GM18858 (cell line): ENCODE data around the gene NEMP2.

Source experiments
- ATAC-seq: cut with Tn5 transposase; IDR thresholded peaks from one replicate; pipeline ENCODE4 v1.9.1; 2021; ENCODE audit not compliant: unreplicated experiment

NEMP2 gene, protein sequence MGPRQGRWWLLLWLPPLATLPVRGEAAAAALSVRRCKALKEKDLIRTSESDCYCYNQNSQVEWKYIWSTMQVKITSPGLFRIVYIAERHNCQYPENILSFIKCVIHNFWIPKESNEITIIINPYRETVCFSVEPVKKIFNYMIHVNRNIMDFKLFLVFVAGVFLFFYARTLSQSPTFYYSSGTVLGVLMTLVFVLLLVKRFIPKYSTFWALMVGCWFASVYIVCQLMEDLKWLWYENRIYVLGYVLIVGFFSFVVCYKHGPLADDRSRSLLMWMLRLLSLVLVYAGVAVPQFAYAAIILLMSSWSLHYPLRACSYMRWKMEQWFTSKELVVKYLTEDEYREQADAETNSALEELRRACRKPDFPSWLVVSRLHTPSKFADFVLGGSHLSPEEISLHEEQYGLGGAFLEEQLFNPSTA

DNA sequence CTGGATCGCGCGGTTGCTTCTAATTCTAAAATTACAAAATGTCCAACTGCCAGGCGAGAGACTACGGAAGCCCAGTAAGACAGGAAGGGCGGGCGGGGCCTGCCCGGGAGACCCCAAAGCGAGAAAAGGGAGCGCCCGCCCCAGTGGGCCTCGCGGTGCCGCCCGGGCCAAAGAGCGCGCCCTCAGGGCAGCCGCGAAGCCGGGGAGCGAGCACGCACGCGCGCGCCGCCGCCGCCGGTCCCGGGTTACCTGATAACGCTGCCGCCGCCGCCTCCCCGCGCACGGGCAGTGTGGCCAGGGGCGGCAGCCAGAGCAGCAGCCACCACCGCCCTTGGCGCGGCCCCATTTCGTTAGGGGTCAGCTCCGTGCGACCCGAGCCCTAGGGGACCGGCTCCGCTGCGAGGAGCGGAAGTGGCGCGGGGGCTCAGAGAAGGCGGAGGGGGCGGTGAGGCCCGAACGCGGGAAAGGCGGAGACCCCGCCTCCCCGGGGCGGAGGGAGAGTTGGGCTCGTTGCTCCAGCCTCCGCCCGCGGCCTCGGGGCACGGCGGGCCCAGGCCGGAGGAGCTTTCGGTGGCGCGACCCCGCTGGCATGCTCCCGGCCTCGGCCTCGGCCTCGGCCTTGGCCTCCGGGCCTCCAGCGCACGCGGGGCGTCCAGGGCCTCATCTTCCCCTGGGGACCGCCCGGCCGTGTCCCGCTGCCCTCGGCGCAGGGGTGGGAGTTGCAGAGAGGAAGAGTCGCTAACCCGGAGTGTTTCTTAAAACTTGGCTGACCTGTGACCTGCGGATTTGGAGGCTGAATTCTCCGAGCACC lies at the start of gene NEMP2:
Gene NEMP2 (minus strand): TSS at position 413 of the 811 bp plus-strand sequence. CDS start 67 bp downstream, at position 346.
- ATAC-seq: peak; percentile 49

DNA sequence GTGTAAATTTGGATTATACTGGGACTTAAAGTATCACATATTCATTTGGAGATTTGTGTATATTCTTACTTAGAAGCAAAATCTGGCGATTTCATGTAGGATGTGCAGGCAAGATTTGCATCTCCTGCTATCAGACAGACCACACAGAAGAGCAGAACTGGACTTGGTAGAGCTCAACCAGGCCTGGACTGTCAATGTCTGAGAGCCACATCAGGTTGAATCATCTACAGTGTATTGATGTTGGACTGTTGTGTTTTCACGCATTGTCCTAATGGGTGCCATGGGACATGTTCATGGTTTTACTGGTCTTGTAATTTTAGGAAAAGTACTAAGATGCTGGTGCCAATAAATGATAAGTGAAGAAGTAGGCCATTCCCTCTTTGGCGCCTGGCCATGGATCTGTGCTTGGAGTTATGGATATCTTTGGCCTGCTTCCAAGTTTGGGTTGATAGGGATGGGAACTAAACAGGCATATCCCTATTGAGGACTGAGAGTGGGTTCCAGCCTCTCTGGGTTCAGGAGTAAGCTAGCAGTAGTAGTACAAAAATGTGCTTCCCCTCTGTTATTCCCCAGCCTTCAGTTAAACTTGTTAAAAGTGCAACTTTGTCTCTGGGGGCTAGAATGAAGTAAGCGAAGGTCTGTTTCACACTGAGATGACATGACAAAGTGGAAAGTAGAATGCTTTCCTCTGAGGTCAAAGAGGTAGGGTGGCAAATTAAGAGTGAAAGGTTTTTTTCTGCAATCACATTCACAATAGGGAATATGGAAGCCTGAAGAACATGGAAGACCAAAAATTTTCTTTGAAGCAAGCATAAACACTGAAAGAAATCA lies 49.2 kb upstream of the NEMP2 start:
- peak; percentile 66 for ATAC-seq

DNA sequence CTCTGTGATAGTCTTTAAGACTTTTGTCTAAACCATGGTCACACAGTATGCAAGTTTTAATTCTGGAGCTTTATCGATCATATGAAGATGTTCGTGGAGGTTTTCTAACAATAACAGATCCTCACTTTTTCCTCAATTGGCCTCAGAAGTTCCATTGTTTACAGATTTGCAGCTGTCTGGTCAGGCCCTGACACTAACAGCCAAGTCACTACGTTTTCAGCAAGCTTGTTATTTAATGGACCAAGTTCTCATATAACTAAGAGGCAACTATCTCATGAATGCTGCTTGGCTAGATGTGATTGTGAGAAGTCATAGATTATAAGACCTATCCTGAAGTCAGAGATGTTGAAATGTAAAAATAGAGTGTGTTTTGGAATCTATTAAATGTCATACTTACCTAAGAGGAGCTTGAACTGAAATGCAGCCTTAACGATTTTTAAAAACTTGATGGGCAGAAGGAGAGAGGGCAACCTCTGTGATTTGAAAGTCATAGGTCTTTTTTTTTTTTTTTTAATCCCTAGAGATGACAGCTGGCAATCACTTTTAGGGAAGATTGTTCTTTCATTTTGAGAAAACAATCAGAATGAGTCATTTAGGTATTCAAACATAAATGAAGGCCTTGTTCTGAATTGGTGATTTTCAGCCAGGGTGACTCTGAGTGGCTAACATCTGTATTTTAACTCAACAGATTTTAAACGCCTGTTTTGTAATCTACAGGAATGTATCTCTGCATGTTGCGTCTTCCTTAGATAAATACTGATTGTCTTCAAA lies 48.4 kb upstream of the NEMP2 start:
- ATAC-seq: peak; percentile 61

DNA sequence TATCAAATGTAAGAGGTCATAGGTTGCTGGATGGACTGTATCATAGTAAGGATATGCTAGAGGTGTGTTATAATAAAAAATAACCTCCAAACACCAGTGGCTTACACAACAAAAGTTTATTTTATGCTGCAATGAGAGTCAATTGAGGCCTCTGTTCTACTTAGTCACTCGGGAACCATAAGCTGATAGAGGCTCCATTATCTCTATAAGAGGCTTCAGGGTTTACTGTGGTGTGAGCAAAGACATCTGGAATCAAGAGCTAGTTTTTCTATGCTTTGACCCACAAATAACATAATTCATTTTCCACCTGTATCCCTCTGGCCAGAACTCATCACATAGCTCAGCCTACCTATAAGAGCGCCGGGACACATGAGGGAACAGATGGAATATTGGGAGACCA lies 47.5 kb upstream of the NEMP2 start:
- no peak for ATAC-seq

DNA sequence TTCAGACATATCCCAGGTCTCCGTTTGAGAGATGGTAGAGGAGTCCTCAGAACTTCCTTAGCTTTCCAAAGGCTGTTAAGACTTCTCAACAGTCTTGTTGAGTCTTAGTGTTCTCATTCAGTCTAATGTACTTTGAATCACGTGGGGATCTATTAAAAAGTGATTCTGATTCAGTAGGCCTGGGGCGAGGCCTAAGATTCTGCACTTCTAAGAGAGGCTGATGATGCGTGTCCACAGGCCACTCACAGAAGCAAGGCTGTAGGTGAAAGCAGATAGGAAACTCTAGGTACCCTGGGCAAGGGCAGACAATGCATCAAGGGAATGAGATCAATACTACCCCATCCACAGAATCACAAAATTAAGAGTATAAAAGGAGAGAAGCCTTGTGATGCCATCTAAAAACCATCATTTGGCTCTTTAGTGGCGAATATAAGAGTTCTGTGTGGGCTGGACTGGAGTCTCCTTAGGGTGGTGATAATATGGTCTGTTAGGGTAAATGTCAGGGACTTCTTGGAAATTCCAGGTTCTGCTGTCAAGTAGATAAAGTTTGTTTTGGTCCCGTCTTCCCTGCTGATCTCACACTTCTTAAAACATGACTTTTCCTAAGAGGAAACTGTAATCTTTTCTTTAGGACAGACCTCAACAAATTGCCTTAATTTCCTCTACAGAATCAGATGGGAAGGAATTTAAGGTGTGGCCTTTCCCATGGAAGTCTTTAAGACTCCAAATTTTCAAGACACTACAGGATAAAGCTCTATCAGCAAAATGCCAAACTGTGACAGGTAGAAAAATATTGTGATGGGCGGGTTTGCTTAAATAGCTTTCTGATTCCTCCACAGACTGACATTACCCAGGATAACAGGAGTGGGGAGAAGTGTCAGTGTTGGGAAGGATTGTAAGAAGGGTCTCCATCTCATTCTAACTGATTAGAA lies 45.7 kb upstream of the NEMP2 start:
- ATAC-seq: no peak

DNA sequence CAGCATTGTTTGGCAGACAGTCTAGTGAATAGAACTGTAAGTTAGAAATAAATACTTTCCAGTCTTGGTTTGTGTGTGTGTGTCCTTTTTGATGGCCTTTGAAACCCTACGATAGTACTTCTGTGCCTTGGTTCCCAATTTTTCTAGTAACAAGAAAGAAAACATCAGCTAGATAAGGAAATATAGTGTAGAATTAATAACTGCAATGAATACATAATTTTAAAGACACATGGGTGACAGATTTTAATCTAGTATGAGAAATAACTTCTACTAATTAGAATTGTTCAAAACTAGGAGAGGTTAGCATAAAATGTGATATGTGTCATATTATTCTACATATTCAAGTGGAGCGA lies 44.5 kb upstream of the NEMP2 start:
- ATAC-seq: no peak

DNA sequence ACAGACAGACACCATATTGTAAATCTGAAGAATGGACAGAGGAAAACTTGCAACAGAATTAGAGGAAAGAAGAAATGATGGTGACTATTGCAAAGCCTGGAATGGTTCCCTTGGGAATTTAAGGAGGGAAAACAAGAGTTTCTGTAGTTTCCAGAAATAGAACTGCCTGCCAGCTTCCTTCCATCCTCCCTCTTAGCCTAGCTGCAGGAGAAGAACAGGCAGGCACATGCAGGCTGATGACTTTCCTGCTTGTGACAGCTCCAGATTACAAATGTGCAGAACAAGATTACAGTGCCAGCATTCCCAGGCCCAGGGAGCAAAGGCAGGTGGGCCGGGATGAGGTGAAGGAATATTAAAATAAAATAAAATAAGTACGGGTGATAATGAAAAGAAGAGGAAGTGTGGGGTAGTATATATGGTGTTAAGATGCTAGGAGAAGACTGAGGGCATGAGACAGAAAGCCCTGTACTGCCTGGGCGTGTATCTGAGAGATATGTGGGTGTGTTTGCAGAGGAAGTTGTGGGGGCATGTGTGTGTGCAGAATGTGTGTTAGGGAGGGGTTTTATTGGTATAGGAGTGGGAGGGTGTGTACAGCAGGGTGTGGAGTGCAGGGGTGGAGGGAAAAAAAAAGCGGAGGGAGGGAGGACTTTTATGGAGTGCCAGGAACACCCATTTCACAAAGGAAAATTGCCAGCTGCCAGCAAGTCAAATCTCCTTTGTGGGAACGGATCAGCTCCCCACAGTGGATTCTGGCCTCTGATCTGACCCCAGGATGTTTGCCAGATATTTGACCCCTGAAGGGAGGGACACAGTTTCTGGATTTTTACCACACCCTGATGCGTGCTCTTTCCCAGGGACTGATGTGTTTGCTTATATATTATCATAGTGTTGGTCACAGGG lies 43.9 kb upstream of the NEMP2 start:
- ATAC-seq: no peak

DNA sequence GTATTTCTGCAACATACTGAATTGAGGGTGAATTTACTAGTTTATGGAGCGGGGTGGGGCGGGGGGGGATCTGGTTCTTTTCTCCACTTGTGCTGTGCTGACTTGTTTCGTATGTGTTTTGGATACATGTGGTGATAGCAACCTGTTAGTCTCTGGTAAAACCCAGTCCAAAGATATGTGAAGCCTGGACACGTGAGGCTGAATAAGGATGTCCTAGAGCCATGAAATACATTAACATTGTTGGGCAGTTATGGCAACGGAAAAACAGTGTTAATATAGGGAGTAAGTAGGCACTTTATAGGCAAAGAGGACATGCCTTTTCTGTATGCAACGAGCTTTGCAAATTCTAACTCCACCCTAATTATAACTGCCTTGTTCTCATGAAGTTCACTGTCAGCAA lies 42.1 kb upstream of the NEMP2 start:
- ATAC-seq: no peak

DNA sequence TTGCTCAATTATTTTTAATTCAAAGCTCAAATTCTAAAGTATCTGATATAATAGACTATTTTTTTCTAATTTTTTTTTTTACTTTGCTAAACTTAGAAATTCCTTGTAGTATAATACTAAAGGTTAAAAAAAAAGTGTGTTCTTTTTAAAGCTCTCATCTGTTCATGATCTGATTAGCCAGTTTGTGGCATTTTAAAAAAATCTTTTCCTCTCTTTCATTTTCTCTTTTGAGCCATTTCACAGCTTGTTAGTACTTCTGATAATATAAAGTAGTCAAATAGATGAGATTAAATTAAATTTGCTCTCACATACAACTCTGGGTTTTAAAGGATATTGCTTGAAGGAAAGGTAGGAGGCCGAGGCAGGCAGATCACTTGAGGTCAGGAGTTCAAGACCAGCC lies 40.7 kb upstream of the NEMP2 start:
- ATAC-seq: no peak

DNA sequence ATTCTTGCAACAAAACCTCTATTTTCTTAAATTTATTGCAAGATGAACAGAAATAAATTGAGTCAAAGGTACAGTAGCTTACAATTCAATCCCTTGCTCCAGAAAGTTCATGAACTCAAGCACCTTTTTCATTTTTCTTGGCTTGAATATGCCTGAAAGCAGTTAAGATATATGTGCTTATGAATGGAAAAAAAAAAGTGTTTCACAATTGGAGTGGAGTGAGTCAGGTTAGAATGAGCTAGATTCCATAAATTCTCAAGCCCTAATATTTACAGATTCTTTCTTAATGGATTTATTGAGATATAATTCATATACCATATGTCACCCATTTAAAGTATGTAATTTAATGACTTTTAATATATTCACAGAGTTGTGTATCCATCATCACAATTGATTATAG lies 39.6 kb upstream of the NEMP2 start:
- no peak for ATAC-seq

DNA sequence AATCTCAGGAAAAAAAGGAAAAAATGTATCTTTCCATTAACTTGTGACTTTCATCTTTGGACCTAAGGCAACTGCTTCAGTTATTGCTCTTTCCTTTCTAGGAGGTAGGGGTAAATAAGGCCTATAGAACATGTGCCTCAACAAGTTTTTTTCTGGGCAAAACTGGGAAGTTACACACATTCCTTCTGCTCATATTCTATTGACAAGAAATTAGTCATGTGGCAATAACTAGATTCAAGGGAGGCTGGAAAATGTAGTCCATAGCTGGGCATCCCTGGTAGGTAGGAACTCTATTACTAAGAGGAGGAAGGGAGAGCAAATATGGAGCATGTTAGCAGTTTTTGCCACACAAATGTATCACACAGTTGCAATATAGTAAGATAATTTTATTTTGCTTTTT lies 37.7 kb upstream of the NEMP2 start:
- no peak for ATAC-seq

DNA sequence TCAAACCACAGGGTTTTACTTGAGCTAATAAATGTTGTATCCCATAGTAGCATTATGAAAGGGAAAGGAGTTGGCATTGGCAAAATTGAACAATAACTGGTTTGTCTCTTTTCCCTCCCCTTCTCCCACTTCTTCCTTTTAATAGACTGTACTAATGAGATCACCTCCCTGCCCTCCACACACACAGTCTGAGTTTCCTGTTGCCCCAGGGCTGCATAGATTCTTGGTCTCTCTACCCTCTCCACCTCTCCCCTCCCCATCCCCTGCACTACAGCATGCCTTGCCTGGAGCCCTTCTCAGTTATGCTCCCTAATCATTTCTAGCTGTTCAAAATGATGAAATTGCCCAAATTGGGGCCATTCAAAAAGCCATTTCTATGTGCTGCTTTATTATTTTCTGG lies 37.2 kb upstream of the NEMP2 start:
- no peak for ATAC-seq

DNA sequence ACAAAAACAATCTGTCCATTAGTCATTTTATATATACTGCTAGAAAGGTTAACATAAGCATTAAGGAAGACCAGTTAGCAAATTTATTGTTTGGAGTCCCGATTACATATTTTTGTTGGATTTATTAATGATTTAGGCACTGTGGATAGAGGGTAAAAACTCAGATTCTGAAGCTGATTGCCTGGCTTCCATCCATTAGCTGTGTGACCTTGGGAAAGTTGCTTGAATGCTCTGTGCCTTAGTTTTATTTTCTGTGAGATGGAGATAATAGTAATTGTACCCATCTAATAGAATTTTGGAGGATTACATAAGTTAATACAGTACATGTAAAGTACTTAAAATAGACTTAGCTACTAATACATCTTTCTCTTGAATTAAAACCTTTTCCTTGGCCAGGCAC lies 36.3 kb upstream of the NEMP2 start:
- no peak for ATAC-seq

DNA sequence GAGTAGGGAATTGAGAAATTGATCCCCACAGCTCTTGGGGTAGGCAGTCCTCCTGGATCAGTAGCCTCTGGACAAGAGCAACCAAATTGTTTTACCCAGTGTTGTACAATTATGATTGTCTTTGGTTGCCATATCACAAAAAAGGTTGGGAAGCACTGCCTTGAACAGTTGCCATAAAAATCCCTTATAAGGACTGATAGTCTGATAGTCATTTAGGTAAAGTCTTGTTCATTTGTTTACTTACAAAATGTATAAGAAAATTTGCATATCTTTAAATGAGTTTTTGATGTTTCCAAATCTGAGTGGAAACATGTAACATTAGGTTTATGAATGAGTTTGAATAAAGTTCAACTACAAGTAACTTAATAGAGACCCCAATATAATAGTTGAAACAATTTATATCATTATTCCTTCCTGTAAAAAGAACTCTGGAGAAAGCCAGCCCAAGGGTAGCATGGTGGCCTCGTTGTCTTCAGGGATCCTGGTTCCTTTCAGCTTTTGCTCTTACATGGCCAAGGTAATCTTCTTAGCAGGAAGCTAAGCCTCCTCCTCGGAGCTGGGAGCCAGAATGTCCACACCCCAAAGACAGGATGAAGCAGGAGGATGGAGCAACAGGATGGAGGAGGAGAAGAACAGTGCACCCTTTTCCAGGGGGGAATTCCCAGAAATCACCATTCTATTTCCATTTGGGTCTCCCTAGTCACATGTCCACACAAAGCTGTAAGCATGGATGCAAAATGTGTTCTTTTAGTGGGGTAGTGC lies 35.7 kb upstream of the NEMP2 start:
- ATAC-seq: no peak

DNA sequence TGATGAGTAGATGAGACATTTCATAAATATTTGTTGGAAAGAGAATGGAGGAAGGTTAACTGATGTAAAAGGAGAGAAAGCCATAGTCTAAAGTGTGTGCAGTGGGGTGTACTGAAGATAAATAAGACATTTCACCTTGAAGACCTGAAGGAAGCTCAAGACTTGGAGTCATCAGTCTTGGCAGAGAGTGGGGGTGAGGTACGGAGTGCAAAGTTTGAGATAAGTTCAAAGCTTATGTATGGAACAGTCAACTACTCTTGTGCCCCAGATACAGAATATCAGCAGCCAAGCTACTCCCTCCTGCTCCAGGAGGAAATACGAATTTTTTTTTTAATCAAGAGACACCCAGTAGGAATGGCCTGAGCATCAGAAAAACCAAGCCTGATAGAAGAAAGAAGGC lies 30.3 kb upstream of the NEMP2 start:
- no peak for ATAC-seq

DNA sequence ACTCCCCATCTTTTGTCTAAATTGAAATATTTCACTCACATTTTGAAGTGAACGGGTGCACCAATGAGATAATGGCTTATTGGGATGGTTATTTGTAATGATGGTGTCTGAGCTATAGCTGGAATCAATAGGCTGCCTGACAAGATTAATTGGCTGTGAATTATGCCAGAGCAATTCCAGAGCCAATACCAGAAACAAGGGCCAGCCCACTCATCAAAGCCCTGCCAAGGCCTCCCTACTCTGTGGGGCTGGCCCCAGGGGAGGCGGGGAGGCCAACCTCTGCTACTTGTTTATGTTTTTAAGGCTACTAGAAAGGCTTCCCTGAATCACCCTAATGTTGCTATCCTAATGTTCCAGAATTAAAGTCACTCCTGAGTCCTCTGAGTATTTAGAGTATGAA lies 29.1 kb upstream of the NEMP2 start:
- no peak for ATAC-seq

DNA sequence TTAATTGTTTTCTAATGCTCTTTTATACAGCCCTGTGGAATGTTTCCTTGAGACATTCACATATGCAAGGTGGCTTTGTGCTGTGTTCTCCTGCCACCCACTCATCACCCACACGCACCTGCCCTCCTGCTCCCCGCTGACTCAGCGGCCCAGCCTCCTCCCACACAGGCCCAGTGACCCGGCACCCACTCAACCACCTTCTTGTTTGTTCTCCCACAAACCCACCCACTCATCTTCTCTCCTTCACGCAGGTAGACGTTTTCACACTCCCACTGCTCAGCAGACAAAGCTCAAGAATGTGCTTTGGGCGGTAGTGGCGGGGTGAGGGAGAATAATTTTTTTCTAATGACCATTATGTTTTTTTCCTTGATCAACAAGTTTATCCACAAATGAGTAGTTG lies 28.6 kb upstream of the NEMP2 start:
- peak; percentile 57 for ATAC-seq

DNA sequence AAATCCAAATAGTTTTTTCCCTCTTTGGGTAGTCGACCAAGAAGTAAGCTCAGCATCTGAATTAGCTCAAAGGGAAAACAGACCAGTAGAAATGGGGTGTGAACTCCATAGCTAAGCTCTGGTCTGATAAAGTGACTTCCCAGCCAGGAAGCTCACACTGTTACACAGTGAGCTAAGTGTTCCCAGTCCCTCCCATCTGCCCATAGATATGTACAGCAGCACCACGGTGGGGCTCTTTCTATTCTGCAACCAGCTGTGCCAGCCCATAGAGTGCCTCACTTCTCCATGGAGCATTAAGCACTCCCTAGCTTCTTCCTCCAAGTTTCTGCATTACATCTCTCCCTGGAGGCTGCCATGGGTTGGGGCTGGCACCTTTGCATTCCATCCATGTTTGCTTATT lies 27.6 kb upstream of the NEMP2 start:
- ATAC-seq: no peak
